HG03432 (cell line): ENCODE data around the gene GABBR2.

Experiments
- ATAC-seq: cut with Tn5 transposase; IDR thresholded peaks from one replicate; pipeline ENCODE4 v1.9.1; 2021; ENCODE audit warnings: mild to moderate bottlenecking, moderate library complexity; ENCODE audit not compliant: unreplicated experiment

The GABBR2 gene

GRCh38 chr9:98380065-98380681 is 328.6 kb downstream of the GABBR2 start:
- ATAC-seq: no peak

- no peak for ATAC-seq
Measured at GRCh38 chr9:98379572-98379971, 329.2 kb downstream of the GABBR2 start.

GRCh38 chr9:98378794-98379193 is 329.9 kb downstream of the GABBR2 start:
- no peak for ATAC-seq

- no peak for ATAC-seq
Measured at GRCh38 chr9:98378206-98378780, 330.4 kb downstream of the GABBR2 start.

- no peak for ATAC-seq
Measured at GRCh38 chr9:98375138-98375726, 333.5 kb downstream of the GABBR2 start.

- ATAC-seq: no peak
Measured at GRCh38 chr9:98374385-98375051, 334.2 kb downstream of the GABBR2 start.

- ATAC-seq: no peak
Measured at GRCh38 chr9:98373609-98374008, 335.1 kb downstream of the GABBR2 start.

- ATAC-seq: no peak
Measured at GRCh38 chr9:98372077-98372836, 336.5 kb downstream of the GABBR2 start.

GRCh38 chr9:98370976-98371315 is 337.8 kb downstream of the GABBR2 start:
- no peak for ATAC-seq

- no peak for ATAC-seq
Measured at GRCh38 chr9:98370300-98370975, 338.3 kb downstream of the GABBR2 start.

GRCh38 chr9:98369896-98370295 is 338.8 kb downstream of the GABBR2 start:
- ATAC-seq: no peak

- no peak for ATAC-seq
Measured at GRCh38 chr9:98369471-98369870, 339.3 kb downstream of the GABBR2 start.

- no peak for ATAC-seq
Measured at GRCh38 chr9:98369066-98369425, 339.7 kb downstream of the GABBR2 start.

- no peak for ATAC-seq
Measured at GRCh38 chr9:98368366-98369065, 340.2 kb downstream of the GABBR2 start.

GRCh38 chr9:98367923-98368322 is 340.8 kb downstream of the GABBR2 start:
- ATAC-seq: no peak

- no peak for ATAC-seq
Measured at GRCh38 chr9:98367371-98367900, 341.3 kb downstream of the GABBR2 start.

GRCh38 chr9:98365781-98366180 is 343.0 kb downstream of the GABBR2 start:
- ATAC-seq: no peak

- ATAC-seq: no peak
Measured at GRCh38 chr9:98365227-98365669, 343.5 kb downstream of the GABBR2 start.

GRCh38 chr9:98364086-98364485 is 344.6 kb downstream of the GABBR2 start:
- ATAC-seq: no peak

- no peak for ATAC-seq
Measured at GRCh38 chr9:98363644-98364043, 345.1 kb downstream of the GABBR2 start.
